Right lobe of liver (tissue), 4 donors: ENCODE results near the gene SLC1A2.

Experiments
- CTCF ChIP-seq, 4 donors: fragments of 200-600 bp in 3 of 4; fragments of 450-650 bp in 1 of 4; IDR thresholded peaks; one replicate each; pipeline versions ENCODE4 v1.5.1 to v1.8.0; 2016 to 2022; ENCODE audit warnings: antibody characterized with exemption in 4 of 4, mild to moderate bottlenecking in 2 of 4
- POLR2A ChIP-seq: fragments of 450-650 bp; IDR thresholded peaks from one replicate; pipeline ENCODE4 v1.6.1; 2017; ENCODE audit warnings: antibody characterized with exemption, mild to moderate bottlenecking
- donor health status: DM: no; HTN: no; CAD: no.
- donor health status: DM: no; HTN: no; CAD: no.
- donor health status: DM: no; HTN: yes; CAD: no.

- TF ChIP-seq POLR2A (no peak), CTCF (IDR thresholded peaks at IDR 0.05) (no peak)
These were observed 111.2 kb downstream of the SLC1A2 start for GRCh38 chr11:35308157-35308556.
